Esophagus (tissue), 2 donors: ENCODE results near the gene ARHGAP25. TPM values are rescaled to one million over a fixed set of nuclear protein-coding genes. Genes with fewer than 3 reads are reported as not detected.

ENCODE experiments used
- H3K27ac ChIP-seq, 2 donors: one replicate each; pipeline ENCODE4 v1.5.1; 2013; ENCODE audit warnings: low read depth in 2 of 2, mild to moderate bottlenecking in 2 of 2, inconsistent platforms in 1 of 2, low read length in 1 of 2, moderate library complexity in 1 of 2
- H3K27me3 ChIP-seq, 2 donors: one replicate each; pipeline ENCODE4 v1.6.1; 2013; ENCODE audit warnings: low read length in 2 of 2, control low read depth in 1 of 2, mild to moderate bottlenecking in 1 of 2; ENCODE audit not compliant: insufficient read depth in 2 of 2, control insufficient read depth in 1 of 2
- H3K36me3 ChIP-seq, 2 donors: one replicate each; pipeline ENCODE4 v1.6.1; 2013; ENCODE audit warnings: low read length in 1 of 2; ENCODE audit not compliant: control insufficient read depth in 2 of 2, insufficient read depth in 2 of 2
- H3K4me1 ChIP-seq, 2 donors: one replicate each; pipeline ENCODE4 v1.6.1; 2013; ENCODE audit warnings: low read length in 1 of 2; ENCODE audit not compliant: control insufficient read depth in 2 of 2, insufficient read depth in 2 of 2
- H3K4me3 ChIP-seq, 2 donors: one replicate each; pipeline ENCODE4 v1.5.1; 2013; ENCODE audit warnings: low read length in 2 of 2, mild to moderate bottlenecking in 2 of 2, low read depth in 1 of 2, moderate library complexity in 1 of 2
- H3K9me3 ChIP-seq, 2 donors: one replicate each; pipeline ENCODE4 v1.6.1; 2013; ENCODE audit warnings: mild to moderate bottlenecking in 2 of 2, low read depth in 1 of 2, low read length in 1 of 2, moderate library complexity in 1 of 2; ENCODE audit not compliant: control insufficient read depth in 2 of 2, insufficient read depth in 1 of 2
- WGBS, 2 donors: extraction: QIAGEN DNeasy Blood & Tissue Kit; methylation state at CpG; one replicate each; pipeline ENCODE4 v1.1.7; 2013; 5-methylcytosine and 5-hydroxymethylcytosine counted together
- polyA plus RNA-seq, 2 donors: library from polyadenylated mRNA; stranded (reverse); fragments of 200-250 nt; gene quantifications; one replicate each; pipeline ENCODE4 v1.2.3, GENCODE V29; 2013
- donor health status: healthy with polysubstance abuse.
- donor health status: Bipolar disorder and iron deficiency.

The ARHGAP25 gene
- polyA plus RNA-seq, 2 donors, result 3.4 to 4.0 TPM

DNA sequence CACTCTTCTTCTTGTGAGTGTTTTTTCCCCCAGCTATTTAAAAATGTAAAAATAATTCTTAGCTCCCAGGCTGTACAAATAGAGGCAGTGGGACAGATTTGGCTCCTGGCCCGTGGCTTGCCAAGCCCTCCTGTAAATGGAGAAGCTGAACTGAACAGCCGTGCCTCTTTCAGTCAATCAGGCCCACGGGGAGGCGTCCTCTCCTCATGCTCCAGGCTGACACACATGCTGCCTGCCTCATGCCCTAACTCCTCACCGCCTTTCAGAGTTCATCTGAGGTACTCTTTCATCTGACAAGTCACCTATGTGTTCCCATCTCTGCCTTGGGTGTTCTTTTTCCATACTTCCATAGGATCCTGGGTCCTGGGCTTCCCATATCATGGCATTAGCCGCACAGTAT is 77.6 kb downstream of the ARHGAP25 start:
- Histone ChIP-seq H3K4me1 (peaks cover 0 to 12% of the 10 kb centered on the region in 2 donors), H3K27me3 (no peaks in the 10 kb centered on the region), H3K27ac (no peak overlapping the region), H3K9me3 (no peaks in the 10 kb centered on the region), H3K36me3 (peaks cover 0 to 3% of the 10 kb centered on the region in 2 donors), H3K4me3 (no peak overlapping the region)
- WGBS, 2 donors, result 56 to 69% methylated on average over 6 of the region's 6 CpGs

DNA sequence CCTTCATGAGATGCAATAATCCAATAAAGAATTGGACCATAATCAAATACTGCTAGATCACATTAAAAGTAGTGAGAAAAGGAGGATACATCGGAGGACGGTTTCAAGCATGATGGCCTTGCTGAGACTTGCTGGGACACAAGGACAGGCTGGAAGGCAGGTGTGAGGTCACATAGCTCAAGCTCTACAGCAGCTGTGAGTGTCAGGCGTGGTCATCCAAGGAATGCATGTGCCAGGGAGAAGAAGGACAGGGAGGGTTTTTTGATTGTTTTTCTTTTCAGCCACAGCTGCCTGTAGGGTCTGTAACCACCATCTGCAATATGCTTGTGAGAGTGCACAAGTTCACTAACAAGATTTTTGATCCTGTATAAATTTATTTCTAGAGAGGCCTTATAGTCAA is 79.0 kb downstream of the ARHGAP25 start:
- Histone ChIP-seq H3K27me3 (no peaks in the 10 kb centered on the region), H3K9me3 (no peaks in the 10 kb centered on the region), H3K4me3 (no peak overlapping the region), H3K27ac (no peak overlapping the region), H3K4me1 (peaks cover 0 to 5% of the 10 kb centered on the region in 2 donors), H3K36me3 (peaks cover 0 to 3% of the 10 kb centered on the region in 2 donors)
- WGBS, 2 donors, result 90% methylated on average over 3 of the region's 3 CpGs

DNA sequence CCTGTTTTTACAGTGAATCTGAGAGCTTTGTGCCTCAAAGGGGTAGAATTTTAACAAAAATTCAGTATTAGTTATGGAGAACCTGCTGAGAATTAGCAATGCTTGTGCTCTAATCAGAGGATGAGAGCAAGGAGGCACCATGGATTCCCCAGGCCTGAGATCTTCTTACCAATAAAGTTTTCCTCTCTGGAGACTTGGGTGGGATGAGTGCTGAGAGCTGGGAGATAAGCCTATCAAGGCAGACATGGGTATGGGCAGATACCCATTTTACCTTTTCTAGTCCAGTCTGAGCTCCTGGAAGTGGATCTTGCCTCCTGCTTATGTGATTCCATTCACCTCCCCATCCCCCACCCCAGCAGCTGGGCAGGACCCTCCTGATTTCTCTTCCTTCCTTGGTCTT is 82.7 kb downstream of the ARHGAP25 start:
- Histone ChIP-seq H3K27ac (no peak overlapping the region), H3K27me3 (no peaks in the 10 kb centered on the region)

DNA sequence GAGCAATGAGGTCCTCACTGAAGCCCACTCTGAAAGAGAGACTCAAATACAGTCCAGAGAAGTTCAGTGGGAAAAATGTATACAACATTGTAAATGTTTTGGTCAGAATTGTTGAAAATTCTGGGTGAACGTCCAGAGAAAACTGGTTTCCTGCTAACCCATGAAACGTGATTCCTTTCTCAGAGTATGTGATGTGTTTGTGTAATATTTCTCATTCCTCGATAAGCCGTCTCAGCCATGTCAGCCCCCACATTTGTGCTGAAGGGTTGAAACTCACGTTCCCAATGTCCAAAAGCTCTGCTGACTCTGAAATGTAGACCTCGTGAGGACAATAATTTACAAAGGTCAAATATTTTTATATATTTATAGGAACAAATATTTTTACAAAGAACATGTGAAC is 84.9 kb downstream of the ARHGAP25 start:
- no peak overlapping the region for H3K27ac ChIP-seq
- H3K36me3 ChIP-seq, result peaks cover 0 to 5% of the 10 kb centered on the region in 2 donors
- 72 to 75% methylated on average over 6 of the region's 6 CpGs for WGBS, 2 donors
- H3K27me3 ChIP-seq, result no peaks in the 10 kb centered on the region
- H3K4me3 ChIP-seq, result no peak overlapping the region
- H3K4me1 ChIP-seq, result no peaks in the 10 kb centered on the region
- H3K9me3 ChIP-seq, result no peaks in the 10 kb centered on the region

More for the DNA sequence above, 82.7 kb downstream of the ARHGAP25 start:
- H3K36me3 ChIP-seq, result peaks cover 0 to 3% of the 10 kb centered on the region in 2 donors
- no peaks in the 10 kb centered on the region for H3K9me3 ChIP-seq
- H3K4me3 ChIP-seq, result no peak overlapping the region
- no peaks in the 10 kb centered on the region for H3K4me1 ChIP-seq

DNA sequence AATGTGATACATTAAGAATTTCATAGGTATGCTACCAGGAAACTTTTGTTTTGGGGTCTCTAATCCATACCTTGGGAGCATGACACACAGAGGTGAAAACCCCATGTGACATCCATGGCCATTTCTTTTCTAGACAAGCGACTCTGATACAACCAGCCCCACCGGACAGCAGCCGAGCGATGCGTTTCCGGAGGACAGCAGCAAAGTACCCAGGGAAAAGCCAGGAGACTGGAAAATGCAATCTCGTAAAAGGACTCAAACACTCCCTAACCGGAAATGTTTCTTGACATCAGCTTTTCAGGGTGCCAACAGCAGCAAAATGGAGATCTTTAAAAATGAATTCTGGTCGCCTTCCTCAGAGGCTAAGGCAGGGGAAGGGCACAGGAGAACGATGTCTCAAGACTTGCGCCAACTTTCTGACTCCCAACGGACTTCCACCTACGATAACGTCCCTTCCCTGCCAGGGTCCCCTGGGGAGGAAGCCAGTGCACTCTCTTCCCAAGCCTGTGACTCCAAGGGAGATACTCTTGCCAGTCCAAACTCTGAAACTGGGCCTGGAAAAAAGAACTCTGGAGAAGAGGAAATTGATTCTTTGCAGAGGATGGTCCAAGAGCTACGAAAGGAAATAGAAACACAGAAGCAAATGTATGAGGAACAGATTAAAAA is 87.7 kb downstream of the ARHGAP25 start:
- Histone ChIP-seq H3K4me3 (no peak overlapping the region), H3K36me3 (peaks cover 0 to 5% of the 10 kb centered on the region in 2 donors), H3K27me3 (no peaks in the 10 kb centered on the region), H3K27ac (no peak overlapping the region), H3K9me3 (no peaks in the 10 kb centered on the region), H3K4me1 (peaks cover 0 to 4% of the 10 kb centered on the region in 2 donors)
- 95 to 96% methylated on average over 15 of the region's 15 CpGs for WGBS, 2 donors

DNA sequence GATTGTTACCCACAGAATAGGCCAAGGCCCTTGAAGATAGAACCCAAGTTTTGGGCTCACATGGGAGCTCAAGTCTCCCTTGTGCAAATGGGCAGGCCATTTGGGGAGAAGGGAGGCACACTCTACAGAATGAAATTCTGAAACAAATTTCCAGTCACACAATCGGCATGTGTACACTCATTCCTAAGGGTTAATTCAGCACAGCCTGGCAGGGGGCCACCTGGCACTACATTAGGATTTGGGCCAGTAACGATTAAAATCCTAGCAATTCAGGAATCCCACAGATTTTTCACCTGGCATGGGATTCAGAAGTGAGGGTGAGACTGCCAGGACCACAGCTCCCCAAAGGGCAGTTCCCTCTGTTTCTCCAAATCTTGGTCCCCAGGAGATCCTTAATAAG is 90.2 kb downstream of the ARHGAP25 start:
- 34 to 47% methylated on average over 2 of the region's 2 CpGs for WGBS, 2 donors
- H3K36me3 ChIP-seq, result peaks cover 0 to 5% of the 10 kb centered on the region in 2 donors
- H3K27me3 ChIP-seq, result no peaks in the 10 kb centered on the region
- no peak overlapping the region for H3K4me3 ChIP-seq
- H3K27ac ChIP-seq, result no peak overlapping the region
- H3K4me1 ChIP-seq, result peaks cover 0 to 16% of the 10 kb centered on the region in 2 donors
- no peaks in the 10 kb centered on the region for H3K9me3 ChIP-seq

DNA sequence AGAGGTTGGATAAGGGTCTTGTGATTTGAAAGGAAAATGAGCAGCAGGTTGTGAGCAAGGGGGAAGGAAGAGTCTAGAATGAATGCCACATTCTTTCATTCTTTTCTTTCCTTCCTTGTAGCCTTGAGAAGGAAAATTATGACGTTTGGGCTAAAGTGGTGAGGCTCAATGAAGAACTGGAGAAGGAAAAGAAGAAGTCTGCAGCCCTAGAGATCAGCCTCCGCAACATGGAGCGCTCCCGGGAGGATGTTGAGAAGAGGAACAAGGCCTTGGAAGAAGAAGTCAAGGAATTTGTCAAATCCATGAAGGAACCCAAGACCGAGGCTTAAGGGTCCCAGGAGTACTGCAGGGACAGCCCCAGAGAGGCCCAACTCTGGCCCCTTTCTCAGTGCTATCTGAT is 91.3 kb downstream of the ARHGAP25 start:
- H3K4me3 ChIP-seq, result no peak overlapping the region
- peaks cover 0 to 16% of the 10 kb centered on the region in 2 donors for H3K4me1 ChIP-seq
- no peaks in the 10 kb centered on the region for H3K9me3 ChIP-seq
- no peak overlapping the region for H3K27ac ChIP-seq
- no peaks in the 10 kb centered on the region for H3K27me3 ChIP-seq
- peaks cover 0 to 5% of the 10 kb centered on the region in 2 donors for H3K36me3 ChIP-seq
- WGBS, 2 donors, result 85 to 88% methylated on average over 5 of the region's 5 CpGs

DNA sequence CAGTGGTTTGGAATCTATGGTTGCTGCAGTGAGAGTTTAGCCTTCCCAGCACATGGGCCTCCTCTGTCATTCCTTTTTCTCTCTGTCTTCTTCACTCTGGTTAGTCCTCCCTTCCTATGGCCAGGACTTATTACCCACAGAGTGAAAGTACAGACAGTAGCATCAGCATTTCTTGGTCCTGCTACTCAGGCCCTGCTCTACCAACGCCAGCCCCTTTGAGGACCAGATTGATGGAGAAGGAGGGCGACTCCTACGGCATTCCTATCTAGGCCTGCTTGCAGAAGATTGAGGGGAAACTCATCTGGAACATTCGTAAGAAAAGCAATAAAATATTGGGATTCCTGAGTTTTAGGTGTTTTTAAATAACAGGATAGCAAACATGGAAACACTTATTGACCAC is 93.1 kb downstream of the ARHGAP25 start:
- no peaks in the 10 kb centered on the region for H3K27me3 ChIP-seq
- WGBS, 2 donors, result 86 to 97% methylated on average over 4 of the region's 4 CpGs
- no peaks in the 10 kb centered on the region for H3K9me3 ChIP-seq
- H3K36me3 ChIP-seq, result peaks cover 0 to 3% of the 10 kb centered on the region in 2 donors
- H3K27ac ChIP-seq, result no peak overlapping the region
- no peak overlapping the region for H3K4me3 ChIP-seq
- H3K4me1 ChIP-seq, result peaks cover 0 to 16% of the 10 kb centered on the region in 2 donors

DNA sequence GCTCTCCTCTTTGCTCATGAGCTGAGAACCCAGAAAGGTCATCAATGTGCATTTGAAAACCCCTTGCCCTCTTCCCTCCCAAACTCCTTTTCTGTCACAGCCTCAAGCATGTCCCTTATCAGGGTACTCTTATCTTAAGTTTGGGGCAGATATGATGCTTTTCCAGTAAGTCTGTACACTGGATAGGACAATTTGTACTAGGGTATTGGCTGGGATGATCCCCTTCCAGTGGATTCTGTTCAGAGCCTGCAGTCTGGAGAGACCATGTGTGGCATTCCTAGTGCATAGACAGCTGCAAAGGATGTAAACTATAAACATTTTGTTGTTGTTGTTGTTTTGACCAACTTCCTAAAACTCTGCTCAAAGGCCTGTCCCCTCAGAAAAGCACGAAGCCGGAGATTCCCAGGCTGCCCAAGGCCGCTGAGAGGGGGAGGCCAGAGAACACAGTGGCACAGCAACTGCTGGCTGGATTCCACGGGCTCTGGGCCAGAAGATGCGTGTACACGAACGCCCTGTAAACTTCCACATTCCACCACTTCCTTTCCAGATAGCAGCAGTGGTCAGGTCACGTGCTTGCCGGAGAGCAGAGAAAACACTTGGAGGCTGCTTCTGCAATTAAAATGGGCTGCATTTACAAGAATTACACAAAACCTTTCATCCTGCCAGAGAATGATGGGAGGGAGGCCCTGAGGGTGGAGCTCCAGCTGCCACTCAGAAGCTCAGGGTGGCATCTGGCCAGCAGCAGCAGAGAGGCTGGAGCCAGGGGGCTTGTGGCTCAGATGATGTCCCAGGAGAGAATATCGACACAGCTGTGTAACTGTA is 94.5 kb downstream of the ARHGAP25 start:
- Histone ChIP-seq H3K36me3 (no peaks in the 10 kb centered on the region), H3K4me1 (peaks cover 0 to 16% of the 10 kb centered on the region in 2 donors), H3K27ac (peak overlapping the region; percentile 67 to 70), H3K4me3 (no peak overlapping the region), H3K27me3 (no peaks in the 10 kb centered on the region), H3K9me3 (no peaks in the 10 kb centered on the region)
- 4 to 5% methylated on average over 10 of the region's 10 CpGs for WGBS, 2 donors
